Germinal center (tissue), 1 donor: ENCODE measurements around the gene PLG.
"Not testable (repeated sequence)": the region's sequence is repeated elsewhere in the genome, so short reads cannot be mapped to it uniquely, and the experiment has no call there.

Experiments used
- DNase-seq: peaks from one replicate; pipeline ENCODE4 v3.0.0; 2012; ENCODE audit warnings: mixed read lengths, low spot score

PLG gene

DNA sequence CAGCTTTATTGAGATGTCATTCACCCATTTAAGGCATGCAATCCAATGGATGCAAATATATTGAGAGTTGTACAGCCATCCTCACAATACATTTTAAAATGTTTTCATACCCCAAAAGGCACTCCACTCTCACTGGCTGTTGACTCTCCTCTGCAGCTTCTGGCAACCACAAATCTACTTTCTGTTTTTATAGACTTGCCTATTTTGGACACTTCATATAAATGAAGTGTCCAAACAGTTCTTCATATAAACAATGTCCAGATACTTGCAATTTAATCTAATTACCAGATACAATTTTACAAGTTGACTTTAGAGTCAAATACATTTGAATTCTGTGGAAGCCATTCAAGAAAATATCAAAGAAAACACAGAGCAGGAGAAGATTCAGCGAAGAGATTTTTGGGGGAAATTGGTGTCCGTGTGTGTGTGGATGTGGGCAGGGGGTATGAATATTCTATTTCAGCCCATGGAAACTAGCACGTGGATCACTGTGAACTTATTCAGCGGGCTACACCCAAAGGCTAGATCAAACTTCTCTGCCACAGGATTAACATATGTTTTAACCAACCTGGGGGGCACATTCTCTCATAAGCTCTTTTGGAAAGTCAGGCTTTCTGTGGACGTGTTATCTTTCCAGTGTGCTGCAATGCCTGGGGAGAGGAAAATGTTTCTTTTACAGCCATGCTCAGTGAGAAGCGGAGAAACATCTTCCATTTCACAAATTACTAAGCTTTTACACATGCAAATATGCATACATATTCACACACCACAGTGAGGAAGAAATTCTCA lies 73.9 kb downstream of the PLG start:
- DNase-seq = no peak

DNA sequence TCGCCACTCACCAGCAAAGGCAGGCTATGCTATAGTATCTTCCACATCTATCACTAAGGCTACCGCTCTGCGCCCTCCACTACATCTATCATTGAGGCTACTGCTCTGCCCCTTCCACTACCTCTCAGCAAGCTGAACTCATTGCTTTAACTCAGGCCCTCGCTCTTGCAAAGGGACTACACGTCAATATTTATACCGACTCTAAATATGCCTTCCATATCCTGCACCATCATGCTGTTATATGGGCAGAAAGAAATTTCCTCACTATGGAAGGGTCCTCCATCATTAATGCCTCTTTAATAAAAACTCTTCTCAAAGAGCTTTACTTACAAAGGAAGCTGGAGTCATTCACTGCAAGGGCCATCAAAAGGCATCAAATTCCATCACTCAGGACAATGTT lies 77.1 kb downstream of the PLG start:
- DNase-seq = not testable (repeated sequence)

DNA sequence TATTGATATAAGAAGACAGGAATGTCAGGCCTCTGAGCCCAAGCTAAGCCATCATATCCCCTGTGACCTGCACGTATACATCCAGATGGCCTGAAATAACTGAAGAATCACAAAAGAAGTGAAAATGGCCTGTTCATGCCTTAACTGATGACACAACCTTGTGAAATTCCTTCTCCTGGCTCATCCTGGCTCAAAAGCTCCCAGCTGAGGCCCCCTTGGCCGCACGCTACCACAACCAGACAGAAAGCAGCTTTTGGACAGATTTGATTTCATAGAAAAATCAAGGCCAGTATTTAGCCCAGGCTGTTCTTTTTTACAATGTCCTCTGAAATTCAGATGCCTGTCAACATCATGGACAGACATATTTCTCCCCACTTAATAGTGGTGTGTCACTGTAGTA lies 78.6 kb downstream of the PLG start:
- not testable (repeated sequence) for DNase-seq

DNA sequence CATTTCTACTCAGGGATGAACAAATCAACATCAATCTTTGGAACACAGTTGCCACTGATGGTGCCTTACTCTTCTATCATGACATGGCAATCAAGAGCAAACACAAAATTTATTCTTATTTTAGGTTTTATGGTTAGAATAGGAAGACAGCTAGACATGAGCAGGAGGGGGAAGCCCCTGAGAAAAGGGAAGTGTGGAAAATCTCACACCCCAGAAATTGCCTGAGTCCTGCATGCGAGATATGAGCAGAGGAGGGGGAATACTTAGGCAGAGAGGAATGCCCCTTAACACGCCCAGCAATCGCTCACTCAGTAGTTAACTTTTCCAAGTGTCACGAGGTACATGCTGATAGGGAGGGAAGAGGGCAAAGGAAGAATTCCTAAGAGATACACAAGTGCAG lies 79.3 kb downstream of the PLG start:
- DNase-seq = no peak

DNA sequence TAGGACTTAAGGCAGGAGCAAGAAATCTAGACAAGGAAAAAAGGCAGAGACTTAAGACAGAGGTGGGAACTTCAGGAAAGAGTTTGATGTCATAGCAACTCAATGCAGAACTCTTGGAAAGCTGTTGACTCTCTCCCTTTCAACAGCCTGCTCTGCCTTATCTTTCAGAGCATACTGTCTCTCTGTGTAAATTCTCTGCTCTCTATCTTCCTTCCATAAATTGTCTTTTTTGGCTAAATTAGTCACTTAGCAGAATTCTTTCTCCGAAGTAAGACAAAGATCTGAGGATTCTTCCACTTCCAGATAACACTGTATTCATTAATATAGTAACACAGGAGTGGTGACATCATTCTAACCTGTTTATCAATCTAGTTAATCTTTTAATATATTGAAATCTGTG lies 80.2 kb downstream of the PLG start:
- DNase-seq = no peak

DNA sequence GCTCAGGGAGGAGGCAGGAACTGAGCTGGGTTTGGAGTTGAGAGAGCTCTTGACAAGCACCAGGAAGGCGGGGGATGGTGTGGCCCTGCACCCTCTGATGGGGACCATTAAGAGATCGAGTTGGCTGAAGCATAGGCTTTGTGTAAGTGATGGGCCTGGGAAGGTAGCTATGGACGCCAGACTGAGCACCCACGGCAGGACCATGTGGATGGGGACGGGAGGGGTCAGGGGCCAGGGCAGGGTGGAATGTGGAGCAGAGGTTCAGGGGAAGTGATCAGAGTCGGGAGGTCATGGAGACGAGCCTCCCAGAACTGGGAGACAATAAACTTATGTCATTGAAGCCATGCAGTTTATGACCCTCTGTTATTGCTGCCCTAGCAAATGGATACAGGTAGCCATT lies 81.7 kb downstream of the PLG start:
- DNase-seq = no peak

DNA sequence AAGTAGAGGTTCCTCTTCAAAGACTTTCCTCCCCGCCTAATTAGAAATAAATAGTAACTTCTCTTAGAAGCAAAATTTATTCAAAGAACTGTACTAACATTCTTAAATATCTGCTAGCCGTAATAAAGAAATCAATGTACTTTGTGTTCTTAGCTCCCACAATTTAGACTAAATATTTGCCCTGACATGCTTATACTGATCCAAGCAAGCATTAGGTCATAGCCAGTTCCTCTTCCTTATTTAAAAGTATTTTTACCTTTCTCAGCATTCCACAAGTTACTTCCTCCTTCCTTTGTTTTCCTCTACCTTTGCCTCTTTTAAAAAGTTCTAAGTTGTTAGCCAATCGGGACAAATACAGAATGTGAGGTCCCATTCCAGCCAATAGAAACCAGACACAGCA lies 86.1 kb downstream of the PLG start:
- not testable (repeated sequence) for DNase-seq

DNA sequence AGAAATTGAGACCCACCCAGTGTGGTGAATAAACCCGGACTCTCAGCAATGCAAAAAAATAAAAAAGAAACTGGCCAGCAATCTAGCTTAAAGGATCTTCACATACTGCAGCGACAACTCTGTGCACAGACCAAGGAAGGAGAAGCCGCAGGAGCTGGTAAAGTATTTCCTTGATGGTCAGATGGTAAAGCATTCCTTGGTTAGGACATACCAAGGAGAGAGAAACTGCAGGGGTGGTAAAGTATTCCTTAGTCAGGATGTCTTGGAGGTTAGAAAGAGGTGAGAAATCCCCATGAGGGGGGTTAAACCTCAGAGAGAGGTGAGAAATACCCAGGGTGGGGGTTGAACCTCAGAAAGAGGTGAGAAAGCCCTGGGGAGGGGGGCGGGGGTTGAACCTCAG lies 86.8 kb downstream of the PLG start:
- no peak for DNase-seq

DNA sequence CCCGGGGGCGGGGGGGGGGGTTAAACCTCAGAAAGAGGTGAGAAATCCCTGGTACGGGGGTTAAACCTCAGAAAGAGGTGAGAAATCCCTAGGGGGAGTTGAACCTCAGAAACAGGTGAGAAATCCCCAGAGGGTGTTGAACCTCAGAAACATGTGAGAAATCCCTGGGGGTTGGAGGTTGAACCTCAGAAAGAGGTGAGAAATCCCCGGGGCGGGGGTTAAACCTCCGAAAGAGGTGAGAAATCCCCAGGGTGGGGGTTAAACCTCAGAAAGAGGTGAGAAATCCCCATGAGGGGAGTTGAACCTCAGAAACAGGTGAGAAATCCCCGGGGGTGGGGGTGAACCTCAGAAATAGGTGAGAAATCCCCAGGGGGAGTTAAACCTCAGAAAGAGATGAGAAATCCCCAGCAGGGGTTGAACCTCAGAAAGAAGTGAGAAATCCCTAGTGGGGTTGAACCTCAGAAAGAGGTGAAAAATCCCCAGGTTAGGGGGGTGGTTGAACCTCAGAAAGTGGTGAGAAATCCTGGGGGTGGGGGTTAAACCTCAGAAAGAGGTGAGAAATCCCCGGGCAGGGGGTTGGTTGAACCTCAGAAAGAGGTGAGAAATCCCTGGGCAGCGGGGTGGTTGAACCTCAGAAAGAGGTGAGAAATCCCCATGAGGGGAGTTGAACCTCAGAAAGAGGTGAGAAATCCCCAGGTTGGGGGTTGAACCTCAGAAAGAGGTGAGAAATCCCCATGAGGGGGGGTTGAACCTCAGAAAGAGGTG lies 87.4 kb downstream of the PLG start:
- DNase-seq = no peak

DNA sequence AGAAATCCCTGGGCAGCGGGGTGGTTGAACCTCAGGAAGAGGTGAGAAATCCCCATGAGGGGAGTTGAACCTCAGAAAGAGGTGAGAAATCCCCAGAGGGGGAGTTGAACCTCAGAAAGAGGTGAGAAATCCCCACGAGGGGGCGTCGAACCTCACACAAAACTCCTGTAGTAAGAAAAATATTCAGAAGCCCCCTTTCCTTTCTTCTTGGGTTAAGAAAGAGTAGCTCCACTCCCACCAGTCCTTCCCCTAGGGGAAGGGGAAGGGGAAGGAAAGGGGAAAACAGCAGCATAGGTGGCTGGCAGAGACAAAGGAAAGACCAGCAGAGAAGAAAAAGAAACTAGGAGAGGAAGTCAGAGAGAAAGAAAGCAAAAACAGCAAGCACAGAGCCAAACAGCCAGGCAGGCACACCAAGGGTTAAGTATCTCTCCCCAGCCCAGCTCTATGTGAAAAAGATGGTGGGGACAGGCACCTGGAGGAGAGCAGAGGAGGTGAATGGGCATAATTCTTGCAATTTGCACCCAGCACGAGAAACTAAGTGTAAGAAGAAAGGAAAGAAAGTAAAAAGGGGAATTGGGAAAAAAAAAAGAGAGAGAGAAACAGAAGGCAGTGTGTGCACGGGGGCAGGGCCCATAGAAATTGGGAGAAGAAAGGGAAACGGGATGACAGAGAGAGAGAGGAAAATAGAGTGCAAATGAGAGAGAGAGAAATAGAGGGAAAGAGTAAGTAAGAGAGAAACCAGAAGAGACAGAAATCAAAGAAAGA lies 88.2 kb downstream of the PLG start:
- DNase-seq = no peak

DNA sequence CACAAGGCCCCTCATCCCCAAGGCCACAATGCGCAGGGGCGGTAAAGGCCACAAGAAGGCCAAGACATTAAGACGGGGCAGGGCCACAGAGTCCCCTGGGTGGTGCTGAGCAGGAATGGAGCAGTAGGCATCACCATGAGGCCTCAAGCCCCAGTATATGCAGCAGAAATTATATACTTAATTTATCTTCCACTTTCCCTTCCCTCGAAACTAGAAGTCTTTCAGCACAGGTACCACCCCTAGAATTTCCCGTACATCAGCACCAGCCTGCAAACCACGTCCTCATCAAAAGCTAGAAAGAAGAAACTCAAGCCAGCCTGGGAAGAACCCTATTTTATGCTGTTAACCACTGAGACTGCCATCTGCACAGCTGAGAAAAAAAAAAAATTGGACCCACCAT lies 89.4 kb downstream of the PLG start:
- DNase-seq = no peak

DNA sequence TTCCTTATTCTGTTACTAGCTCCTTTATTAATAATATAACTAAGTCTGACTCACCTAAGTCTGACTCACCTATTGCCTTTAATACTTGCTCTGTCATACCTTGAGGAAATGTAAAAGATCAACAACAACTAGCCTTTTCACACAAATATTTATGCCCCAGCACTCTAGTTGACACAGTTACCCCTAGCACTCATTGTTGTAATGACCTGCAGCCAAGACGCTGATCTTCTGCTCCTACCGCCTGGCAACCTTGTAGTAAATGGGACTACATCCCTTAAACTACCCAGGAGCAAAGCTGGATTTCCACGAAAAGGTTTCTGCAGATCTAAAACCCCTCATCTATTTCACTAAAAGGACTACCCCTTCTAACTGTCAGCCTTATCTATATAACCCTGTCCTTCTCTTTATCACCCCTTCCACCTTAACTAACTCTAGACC lies 90.0 kb downstream of the PLG start:
- DNase-seq = no peak

DNA sequence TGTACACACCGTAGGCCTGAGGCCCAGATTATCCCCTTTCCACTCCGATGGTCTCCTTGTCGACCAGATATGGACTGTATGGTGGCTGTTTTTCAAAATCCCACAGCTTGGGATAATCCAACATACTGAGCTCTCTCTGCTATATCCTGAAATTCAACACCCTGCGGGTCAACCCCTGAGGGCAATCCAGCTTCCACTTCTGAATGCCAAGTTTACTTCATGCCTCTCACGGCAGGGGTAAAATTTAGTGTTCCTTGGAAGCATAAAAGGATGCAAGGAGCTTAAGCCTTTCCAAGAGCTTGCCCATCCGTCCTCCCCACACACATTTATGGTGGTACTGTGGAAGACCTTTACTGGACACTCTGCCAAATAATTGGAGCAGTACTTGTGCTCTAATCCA lies 90.7 kb downstream of the PLG start:
- no peak for DNase-seq

DNA sequence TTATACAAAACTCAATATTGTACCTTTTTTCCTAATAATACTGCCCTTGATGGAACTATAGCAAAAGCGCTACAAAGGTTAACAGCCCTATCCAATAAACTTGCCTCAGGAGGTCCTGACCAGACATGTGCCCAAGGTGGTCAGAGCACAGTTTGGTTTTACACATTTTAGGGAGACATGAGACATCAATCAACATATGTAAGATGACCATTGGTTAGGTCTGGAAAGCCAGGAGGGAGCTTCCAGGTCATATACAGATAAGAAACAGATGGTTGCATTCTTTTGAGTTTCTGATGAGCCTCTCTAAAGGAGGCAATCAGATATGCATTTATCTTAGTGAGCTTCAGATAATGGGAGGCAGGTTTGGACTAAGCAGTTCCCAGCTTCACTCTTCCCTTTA lies 91.6 kb downstream of the PLG start:
- DNase-seq = no peak

DNA sequence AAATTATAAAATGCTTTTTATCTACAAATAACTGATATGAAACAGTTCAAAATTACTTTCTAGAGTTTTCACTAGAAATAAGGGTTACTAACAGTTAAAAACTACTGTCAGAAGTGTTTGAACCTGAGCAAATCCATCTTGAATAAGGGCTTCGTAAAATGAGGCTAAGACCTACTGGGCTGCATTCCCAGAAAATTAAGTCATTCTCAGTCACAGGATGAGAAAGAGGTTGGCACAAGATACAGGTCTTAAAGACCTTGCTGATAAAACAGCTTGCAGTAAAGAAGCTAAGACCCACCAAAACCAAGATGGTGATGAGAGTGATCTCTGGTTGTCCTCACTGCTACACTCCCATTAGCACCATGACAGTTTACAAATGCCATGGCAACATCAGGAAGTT lies 93.7 kb downstream of the PLG start:
- DNase-seq = no peak

DNA sequence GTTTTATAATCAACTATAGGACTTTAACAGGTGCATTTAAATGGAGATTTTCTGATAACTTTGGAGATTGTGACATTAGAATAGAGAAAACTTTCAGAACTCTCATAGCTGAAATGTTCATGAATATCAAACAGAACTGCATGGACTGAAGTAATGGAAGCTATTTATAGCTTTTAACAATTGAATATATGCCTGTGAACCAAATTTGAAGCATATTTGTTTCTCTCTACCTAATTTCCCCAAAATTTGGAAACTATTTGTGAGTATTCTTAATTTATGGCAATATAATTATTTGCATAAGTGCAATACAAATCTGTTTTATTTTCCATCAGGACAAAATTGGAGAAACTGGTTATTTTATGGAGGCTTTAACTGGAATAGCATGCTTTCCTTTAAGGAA lies 96.6 kb downstream of the PLG start:
- DNase-seq = no peak

DNA sequence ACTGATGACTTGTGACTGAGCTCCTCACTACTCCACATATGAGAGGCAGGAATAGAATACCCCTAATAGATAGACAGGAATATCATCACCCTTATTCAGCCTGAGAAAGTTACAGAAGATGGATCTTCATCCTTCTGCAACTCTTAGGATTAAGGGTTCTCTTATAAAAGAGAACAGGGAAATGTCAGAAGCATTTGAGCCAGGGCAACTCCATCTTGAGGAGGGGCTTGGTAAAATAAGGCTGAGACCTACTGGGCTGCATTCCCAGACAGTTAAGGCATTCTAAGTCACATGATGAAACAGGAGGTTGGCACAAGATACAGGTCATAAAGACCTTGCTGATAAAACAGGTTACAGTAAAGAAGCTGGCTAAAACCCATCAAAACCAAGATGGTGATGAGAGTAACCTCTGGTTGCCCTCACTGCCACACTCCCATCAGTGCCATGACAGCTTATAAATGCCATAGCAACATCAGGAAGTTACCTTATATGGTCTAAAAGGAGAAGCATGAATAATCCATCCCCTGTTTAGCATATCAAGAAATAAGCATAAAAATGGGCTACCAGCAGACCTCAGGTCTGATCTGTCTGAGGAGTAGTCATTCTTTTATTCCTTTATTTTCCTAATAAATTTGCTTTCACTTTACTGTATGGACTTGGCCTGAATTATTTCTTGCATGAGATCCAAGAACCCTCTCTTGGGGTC lies 97.9 kb downstream of the PLG start:
- no peak for DNase-seq

DNA sequence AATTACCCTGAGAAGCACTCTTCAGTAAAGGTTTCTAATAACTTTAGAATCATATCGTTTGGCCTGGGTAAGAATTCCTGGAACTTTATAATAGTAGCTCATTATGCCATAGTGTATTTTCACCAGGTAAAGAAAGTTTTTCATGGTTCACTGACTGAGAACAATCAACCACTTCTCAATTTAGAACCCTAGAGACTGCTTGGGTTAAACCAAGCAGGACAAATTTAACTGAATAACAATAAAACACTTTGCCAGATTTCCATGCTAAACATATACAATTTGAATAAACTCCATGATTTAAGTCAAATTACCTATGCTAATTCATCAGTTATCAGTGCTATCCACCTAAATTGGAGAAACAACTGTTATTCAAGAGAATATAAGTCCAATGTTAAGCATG lies 99.4 kb downstream of the PLG start:
- DNase-seq = no peak

DNA sequence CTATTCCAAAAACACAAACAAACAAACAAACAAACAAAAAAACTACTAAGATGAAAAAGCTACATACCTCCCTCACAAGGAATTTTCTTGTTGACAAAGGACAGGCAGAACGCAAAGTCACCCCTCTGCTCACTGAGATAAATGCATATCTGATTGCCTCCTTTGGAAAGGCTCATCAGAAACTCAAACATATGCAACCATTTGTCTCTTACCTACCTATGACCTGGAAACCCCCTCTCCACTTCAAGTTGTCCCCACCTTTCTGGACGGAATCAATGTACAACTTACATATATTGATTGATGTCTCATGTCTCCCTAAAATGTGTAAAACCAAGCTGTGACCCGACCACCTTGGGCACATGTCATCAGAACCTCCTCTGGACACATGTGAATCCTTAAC lies 100.0 kb downstream of the PLG start:
- DNase-seq = not testable (repeated sequence)
